Posterior vena cava (tissue), 2 donors: ENCODE data around the gene MT1F. TPM values are rescaled to one million over a fixed set of nuclear protein-coding genes. Genes with fewer than 3 reads are reported as not detected.

Source experiments
- total RNA-seq, 2 donors: library from RNA; stranded (reverse); fragmentation: NEBNext Ultra II Directional; extraction: Animal tissue kit (Norgen Biotek cat#: 25700); gene quantifications; one replicate each; pipeline ENCODE4 v1.2.1, GENCODE V29; 2021
- donor health status: DM: yes; HTN: yes; CAD: no.
- donor health status: DM: yes; HTN: yes; CAD: no.

The MT1F gene
- total RNA-seq, 2 donors from 2014 or later, result 9.1 to 10.6 TPM

Other genes starting within 250 kb of the MT1F start
- 100 to 1,000 TPM; 102 to 116 TPM for gene AMFR, start 232.4 kb upstream of the MT1F start, total RNA-seq
- gene NUDT21, start 206.6 kb upstream of the MT1F start, total RNA-seq, result 10 to 100 TPM; 75.5 to 76.3 TPM
- 10 to 100 TPM; 33.8 to 35.2 TPM for gene OGFOD1, start 206.4 kb upstream of the MT1F start, total RNA-seq
- gene BBS2, start 137.9 kb upstream of the MT1F start, total RNA-seq, result 10 to 100 TPM; 30.5 to 36.5 TPM
- not detected for gene MT4, start 92.9 kb upstream of the MT1F start, total RNA-seq
- not detected for gene MT3, start 68.4 kb upstream of the MT1F start, total RNA-seq
- gene MT2A, start 49.4 kb upstream of the MT1F start, total RNA-seq, result 1,000 to 10,000 TPM in 1 of 2 donors, 100 to 1,000 TPM in 1; 643 to 1,788 TPM
- 100 to 1,000 TPM; 240 to 379 TPM for gene MT1E, start 32.2 kb upstream of the MT1F start, total RNA-seq
- 100 to 1,000 TPM in 1 of 2 donors, 10 to 100 TPM in 1; 82.2 to 146 TPM for gene MT1M, start 25.3 kb upstream of the MT1F start, total RNA-seq
- 100 to 1,000 TPM in 1 of 2 donors, 10 to 100 TPM in 1; 52.7 to 104 TPM for gene MT1A, start 19.3 kb upstream of the MT1F start, total RNA-seq
- gene MT1B, start 6.1 kb upstream of the MT1F start, total RNA-seq, result not detected
- 10 to 100 TPM; 14.0 to 26.7 TPM for gene MT1G, start 10.1 kb downstream of the MT1F start, total RNA-seq
- gene MT1H, start 11.9 kb downstream of the MT1F start, total RNA-seq, result 1 to 10 TPM in 1 of 2 donors, not detected in 1; 2.0 TPM
- 100 to 1,000 TPM; 459 to 753 TPM for gene MT1X, start 24.5 kb downstream of the MT1F start, total RNA-seq
- gene NUP93, start 72.2 kb downstream of the MT1F start, total RNA-seq, result 10 to 100 TPM; 42.8 to 54.7 TPM
- not detected for gene SLC12A3, start 207.2 kb downstream of the MT1F start, total RNA-seq